ENCODE results near the gene GMPS.
"Not testable (repeated sequence)": the region's sequence is repeated elsewhere in the genome, so short reads cannot be mapped to it uniquely, and the experiment has no call there.

Gene GMPS

GRCh38 chr3:155944081-155944480 is 73.6 kb downstream of the GMPS start:
- DNase-seq: no peak

GRCh38 chr3:155946178-155946577 is 75.7 kb downstream of the GMPS start:
- DNase-seq: no peak

GRCh38 chr3:155948476-155948875 is 78.0 kb downstream of the GMPS start:
- DNase-seq: no peak

GRCh38 chr3:155949453-155950217 is 79.2 kb downstream of the GMPS start:
- DNase-seq: no peak

- DNase-seq: no peak
Measured at GRCh38 chr3:155956508-155957411, 86.3 kb downstream of the GMPS start.

GRCh38 chr3:155957412-155957880 is 87.0 kb downstream of the GMPS start:
- DNase-seq: no peak

GRCh38 chr3:155958676-155959075 is 88.2 kb downstream of the GMPS start:
- DNase-seq: no peak

GRCh38 chr3:155960060-155960459 is 89.6 kb downstream of the GMPS start:
- no peak for DNase-seq

- not testable (repeated sequence) for DNase-seq
Measured at GRCh38 chr3:155961044-155961443, 90.6 kb downstream of the GMPS start.

- DNase-seq: no peak
Measured at GRCh38 chr3:155963570-155963969, 93.1 kb downstream of the GMPS start.

GRCh38 chr3:155970398-155970797 is 99.9 kb downstream of the GMPS start:
- no peak for DNase-seq

- no peak for DNase-seq
Measured at GRCh38 chr3:155972885-155973584, 102.6 kb downstream of the GMPS start.

- no peak for DNase-seq
Measured at GRCh38 chr3:155978324-155978723, 107.9 kb downstream of the GMPS start.

- no peak for DNase-seq
Measured at GRCh38 chr3:155979746-155980145, 109.3 kb downstream of the GMPS start.

- DNase-seq: no peak
Measured at GRCh38 chr3:155981669-155982068, 111.2 kb downstream of the GMPS start.

- no peak for DNase-seq
Measured at GRCh38 chr3:155983834-155984474, 113.5 kb downstream of the GMPS start.

- DNase-seq: no peak
Measured at GRCh38 chr3:155984791-155985417, 114.5 kb downstream of the GMPS start.

- no peak for DNase-seq
Measured at GRCh38 chr3:155989536-155989935, 119.1 kb downstream of the GMPS start.

GRCh38 chr3:155991212-155991611 is 120.8 kb downstream of the GMPS start:
- no peak for DNase-seq

GRCh38 chr3:155991847-155992246 is 121.4 kb downstream of the GMPS start:
- no peak for DNase-seq
